Common myeloid progenitor, CD34-positive (primary cell): ENCODE results near the gene FBXL5.

Source experiments
- CTCF ChIA-PET: fragments of 350-600 bp; sonication (Branson Sonifier 250); formaldehyde crosslinking; loops from one replicate; lab custom pipeline; 2021; ENCODE audit warnings: antibody characterized with exemption; lab: Charles Lee
- POLR2A ChIA-PET: fragments of 350-600 bp; sonication (Branson Sonifier 250); formaldehyde crosslinking; loops from one replicate; lab custom pipeline; 2021; ENCODE audit warnings: antibody characterized with exemption; lab: Charles Lee
- DNase-seq, 3 donors: peaks; one replicate each; pipeline versions ENCODE4 v3.0.0 to v3.0.0-alpha.2; 2013
- H3K27ac ChIP-seq, 2 experiments: 1 replicate in 1 of 2; 2 replicates in 1 of 2; pipeline ENCODE4 v1.7.0; 2013; ENCODE audit warnings: inconsistent platforms in 2 of 2, low read length in 2 of 2, mild to moderate bottlenecking in 2 of 2, low read depth in 1 of 2, moderate library complexity in 1 of 2; ENCODE audit not compliant: severe bottlenecking in 2 of 2, insufficient read depth in 1 of 2, poor library complexity in 1 of 2
- H3K27me3 ChIP-seq, 5 experiments: replicated peaks in 2 of 5; 1 replicate in 3 of 5; 2 replicates in 2 of 5; pipeline versions ENCODE4 v1.6.1 to v1.7.0; 2013; ENCODE audit warnings: low read length in 4 of 5, mild to moderate bottlenecking in 2 of 5, moderate library complexity in 2 of 5, inconsistent platforms in 1 of 5; ENCODE audit not compliant: insufficient read depth in 5 of 5, control insufficient read depth in 4 of 5
- H3K36me3 ChIP-seq, 4 experiments: 1 replicate in 2 of 4; 2 replicates in 2 of 4; pipeline versions ENCODE4 v1.6.1 to v1.7.0; 2013; ENCODE audit warnings: low read length in 3 of 4, control low read depth in 1 of 4, mild to moderate bottlenecking in 1 of 4; ENCODE audit not compliant: control insufficient read depth in 4 of 4, insufficient read depth in 4 of 4
- H3K4me1 ChIP-seq, 4 experiments: 1 replicate in 3 of 4; 2 replicates in 1 of 4; pipeline versions ENCODE4 v1.6.1 to v1.7.1; 2013; ENCODE audit warnings: low read length in 3 of 4, mild to moderate bottlenecking in 3 of 4, control low read depth in 1 of 4, inconsistent platforms in 1 of 4, moderate library complexity in 1 of 4; ENCODE audit not compliant: control insufficient read depth in 4 of 4, insufficient read depth in 4 of 4; ENCODE audit errors: control extremely low read depth in 1 of 4
- H3K4me3 ChIP-seq, 7 experiments: 1 replicate in 4 of 7; 2 replicates in 3 of 7; pipeline versions ENCODE4 v1.5.1 to v1.7.0; 2013; ENCODE audit warnings: mild to moderate bottlenecking in 7 of 7, low read length in 6 of 7, moderate library complexity in 6 of 7, inconsistent platforms in 2 of 7, low read depth in 2 of 7, control low read depth in 1 of 7; ENCODE audit not compliant: insufficient read depth in 4 of 7, control insufficient read depth in 1 of 7; ENCODE audit errors: extremely low read depth in 1 of 7
- H3K9me3 ChIP-seq, 5 experiments: 1 replicate in 4 of 5; 2 replicates in 1 of 5; pipeline versions ENCODE4 v1.6.1 to v1.7.1; 2013; ENCODE audit warnings: low read length in 4 of 5, mild to moderate bottlenecking in 2 of 5, inconsistent platforms in 1 of 5, low read depth in 1 of 5, moderate library complexity in 1 of 5; ENCODE audit not compliant: control insufficient read depth in 4 of 5, insufficient read depth in 2 of 5; ENCODE audit errors: control extremely low read depth in 1 of 5
- whole genome bisulfite sequencing: methylation state at CpG from one replicate; pipeline ENCODE4 v1.1.5; 2013; ENCODE audit not compliant: insufficient coverage; 5-methylcytosine and 5-hydroxymethylcytosine counted together

Gene FBXL5

DNA sequence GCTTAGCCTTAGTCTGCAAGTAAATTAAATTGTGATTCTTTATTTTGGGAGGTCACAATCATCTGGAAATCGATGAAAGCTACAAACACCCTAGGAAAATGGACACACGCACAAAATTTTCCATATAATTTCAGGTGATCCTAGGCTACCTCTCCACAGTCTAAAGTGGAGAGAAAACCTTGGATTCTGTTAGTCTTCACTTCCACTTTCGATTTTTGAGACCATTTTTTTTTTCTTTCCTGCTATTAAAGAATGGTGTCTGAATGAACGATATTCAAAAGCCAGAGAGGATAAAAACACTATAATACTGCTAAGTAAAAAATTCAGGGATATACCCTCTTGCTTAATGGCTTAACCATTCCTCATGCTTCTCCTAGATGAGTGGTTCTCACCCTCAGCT lies 1.7 kb downstream of the FBXL5 start:
- Histone ChIP-seq H3K4me3 (peak overlapping the region in 6 of 7 experiments; percentile 76 to 95 (median 90)), H3K27ac (peak overlapping the region; percentile 51 to 93), H3K27me3 (no peaks in the 10 kb centered on the region), H3K4me1 (peaks cover 20 to 65% (median 42%) of the 10 kb centered on the region in 4 experiments), H3K9me3 (no peaks in the 10 kb centered on the region), H3K36me3 (peaks cover 0 to 2% (median 0%) of the 10 kb centered on the region in 4 experiments)
- ChIA-PET POLR2A (no interaction called here), CTCF (interaction anchor here (1.0 to 1.8 kb wide), 6 partner anchors 10 to 421 kb away, joined by 3 to 8 read pairs (median 3); no protein-coding TSS in a partner anchor)
- peak in 2 of 3 donors; percentile 37 to 47 for DNase-seq
- 27% methylated on average over 2 of the region's 4 CpGs for WGBS

DNA sequence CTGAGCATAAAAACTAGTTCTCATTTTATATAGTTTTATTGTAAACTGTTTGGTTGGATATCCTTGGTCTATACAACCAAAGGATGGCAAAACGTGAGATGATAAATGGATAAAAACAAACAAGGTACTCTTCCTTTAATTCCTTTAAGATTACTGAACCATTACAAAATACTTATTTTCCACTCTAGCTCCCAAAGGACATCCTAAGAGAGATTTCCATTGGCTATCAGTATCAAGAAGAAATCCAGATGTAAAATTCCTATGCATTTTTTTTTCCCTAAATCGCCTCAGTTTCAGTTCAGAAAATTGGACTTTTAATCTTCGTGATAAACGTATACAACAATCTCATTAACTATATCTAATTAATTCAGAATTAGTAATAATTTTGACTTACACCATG lies 2.3 kb downstream of the FBXL5 start:
- no peaks in the 10 kb centered on the region for H3K27me3 ChIP-seq
- no peaks in the 10 kb centered on the region for H3K9me3 ChIP-seq
- POLR2A ChIA-PET, result no interaction called here
- peaks cover 20 to 65% (median 42%) of the 10 kb centered on the region in 4 experiments for H3K4me1 ChIP-seq
- CTCF ChIA-PET, result interaction anchor here (1.0 to 1.8 kb wide), 8 partner anchors 10 to 420 kb away, joined by 3 to 5 read pairs (median 4); no protein-coding TSS in a partner anchor
- H3K36me3 ChIP-seq, result peaks cover 0 to 2% (median 0%) of the 10 kb centered on the region in 4 experiments
- DNase-seq, result no peak
- WGBS, result no CpG with 5 or more reads among the region's 4 CpGs
- H3K27ac ChIP-seq, result peak overlapping the region; percentile 51 to 93
- peak overlapping the region in 5 of 7 experiments; percentile 76 to 95 (median 90) for H3K4me3 ChIP-seq

DNA sequence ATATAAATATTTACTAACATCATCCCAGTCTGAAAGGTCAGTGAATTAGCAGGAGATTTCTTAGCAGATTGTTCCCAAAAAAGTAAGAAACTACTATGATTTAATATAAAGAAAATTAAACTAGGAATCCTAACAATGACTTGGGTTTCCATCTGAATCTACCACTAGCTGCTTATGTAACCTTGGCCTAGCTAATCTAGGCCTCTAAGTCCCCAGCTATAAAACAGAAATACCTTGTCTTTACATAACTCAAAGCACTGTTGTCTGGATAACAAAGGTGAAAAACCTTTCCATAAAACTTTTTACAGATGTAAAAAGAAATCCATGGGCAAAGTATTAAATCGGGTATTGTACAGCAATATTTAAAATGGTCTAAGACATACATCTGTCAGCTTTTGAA lies 3.0 kb downstream of the FBXL5 start:
- H3K9me3 ChIP-seq, result no peaks in the 10 kb centered on the region
- DNase-seq, result no peak
- peaks cover 23 to 65% (median 42%) of the 10 kb centered on the region in 4 experiments for H3K4me1 ChIP-seq
- H3K27me3 ChIP-seq, result no peaks in the 10 kb centered on the region
- ChIA-PET POLR2A (no interaction called here), CTCF (interaction anchor here (1.0 to 1.8 kb wide), 6 partner anchors 9 to 419 kb away, joined by 3 to 5 read pairs (median 4); no protein-coding TSS in a partner anchor)
- peak overlapping the region in 1 of 2 experiments; percentile 93 for H3K27ac ChIP-seq
- H3K4me3 ChIP-seq, result peak overlapping the region in 3 of 7 experiments; percentile 32 to 92 (median 54)
- no peaks in the 10 kb centered on the region for H3K36me3 ChIP-seq
- no CpG with 5 or more reads among the region's 1 CpG for WGBS

DNA sequence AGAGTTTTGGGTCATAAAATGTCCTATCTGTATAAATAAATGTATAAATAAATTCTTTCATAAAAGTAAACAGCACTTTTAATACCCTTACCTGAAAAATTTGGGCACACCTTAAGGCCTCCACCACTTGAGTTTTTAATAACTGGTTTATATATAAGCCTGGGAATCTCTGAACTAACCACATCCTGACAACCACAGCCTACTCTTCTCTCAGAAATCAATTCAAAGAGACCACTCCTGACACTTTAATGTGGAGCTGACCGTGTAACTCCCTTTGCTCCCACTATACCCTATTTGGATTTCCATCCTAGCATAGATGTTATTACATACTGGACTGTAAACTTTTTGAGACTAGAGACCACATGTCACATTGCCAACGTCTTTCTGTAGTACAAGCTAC lies 3.5 kb downstream of the FBXL5 start:
- ChIA-PET CTCF (interaction anchor here (0.6 to 1.8 kb wide), 8 partner anchors 8 to 421 kb away, joined by 3 to 5 read pairs (median 3); no protein-coding TSS in a partner anchor), POLR2A (no interaction called here)
- Histone ChIP-seq H3K36me3 (no peaks in the 10 kb centered on the region), H3K27me3 (no peaks in the 10 kb centered on the region), H3K9me3 (no peaks in the 10 kb centered on the region), H3K4me1 (peaks cover 23 to 63% (median 42%) of the 10 kb centered on the region in 4 experiments), H3K4me3 (peak overlapping the region in 3 of 7 experiments; percentile 19 to 54 (median 32)), H3K27ac (peak overlapping the region in 1 of 2 experiments; percentile 93)
- peak in 1 of 3 donors; percentile 13 for DNase-seq
- 13% methylated on average over 1 of the region's 2 CpGs for WGBS

DNA sequence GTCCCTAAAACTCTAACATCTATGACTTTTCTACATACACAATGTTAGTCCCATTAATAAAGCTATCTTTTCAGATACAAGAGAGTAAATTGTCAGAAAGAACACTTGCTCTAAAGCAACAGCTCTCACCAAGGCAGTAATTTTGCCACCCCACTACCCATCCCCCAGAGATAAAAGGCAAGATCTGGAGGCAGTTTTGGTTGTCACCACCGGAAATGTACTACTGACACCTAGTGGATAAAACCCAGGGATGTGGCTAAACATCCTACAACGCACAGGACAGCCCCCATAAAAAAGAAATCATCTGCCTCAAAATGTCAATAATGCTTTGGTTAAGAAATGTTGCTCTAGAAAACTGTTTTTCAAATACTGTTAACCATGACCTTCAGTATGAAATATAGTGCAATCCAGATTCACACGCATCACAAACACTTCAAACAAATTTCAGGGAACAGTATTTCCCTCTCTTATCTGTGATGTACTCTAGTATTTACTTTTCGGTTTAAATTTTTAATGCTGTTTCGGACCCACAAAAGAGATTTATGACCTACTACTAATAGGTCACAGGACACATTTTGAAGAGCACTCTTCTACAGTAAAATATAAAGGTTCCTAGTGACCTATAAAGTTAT lies 5.1 kb downstream of the FBXL5 start:
- H3K27ac ChIP-seq, result no peak overlapping the region
- H3K9me3 ChIP-seq, result no peaks in the 10 kb centered on the region
- ChIA-PET CTCF (interaction anchor here (0.6 to 1.2 kb wide), 5 partner anchors 12 to 412 kb away, joined by 3 to 5 read pairs (median 3); no protein-coding TSS in a partner anchor), POLR2A (no interaction called here)
- peaks cover 15 to 50% (median 36%) of the 10 kb centered on the region in 4 experiments for H3K4me1 ChIP-seq
- H3K4me3 ChIP-seq, result peak overlapping the region in 1 of 7 experiments; percentile 9
- no peaks in the 10 kb centered on the region for H3K27me3 ChIP-seq
- peak; percentile 80 to 90 (median 89) for DNase-seq
- no peaks in the 10 kb centered on the region for H3K36me3 ChIP-seq
- WGBS, result no CpG with 5 or more reads among the region's 5 CpGs

DNA sequence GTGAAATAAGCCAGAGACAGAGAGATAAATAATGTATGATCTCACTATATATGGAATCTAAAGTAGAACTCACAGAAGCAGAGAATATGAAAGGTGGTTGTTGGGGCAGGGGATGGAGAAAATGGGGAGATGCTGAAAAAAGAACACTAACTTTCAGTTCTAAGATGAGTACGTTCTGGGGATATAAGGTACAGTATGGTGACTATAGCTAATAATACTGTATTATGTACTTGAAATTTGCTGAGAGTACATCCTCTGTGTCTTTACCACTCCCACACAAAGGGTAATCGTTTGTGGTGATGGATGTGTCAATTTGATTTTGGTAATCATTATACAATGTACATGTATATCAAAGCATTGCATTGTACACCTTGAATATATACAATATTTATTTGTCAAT lies 6.6 kb downstream of the FBXL5 start:
- H3K4me3 ChIP-seq, result no peak overlapping the region
- POLR2A ChIA-PET, result no interaction called here
- no CpG with 5 or more reads among the region's 2 CpGs for WGBS
- CTCF ChIA-PET, result interaction anchor here (1.2 kb wide), 1 partner anchor 14 kb away, joined by 3 read pairs; no protein-coding TSS in a partner anchor
- H3K4me1 ChIP-seq, result peaks cover 10 to 41% (median 29%) of the 10 kb centered on the region in 4 experiments
- H3K36me3 ChIP-seq, result peaks cover 0 to 3% (median 0%) of the 10 kb centered on the region in 4 experiments
- DNase-seq, result no peak
- no peaks in the 10 kb centered on the region for H3K9me3 ChIP-seq
- H3K27me3 ChIP-seq, result no peaks in the 10 kb centered on the region
- H3K27ac ChIP-seq, result no peak overlapping the region

DNA sequence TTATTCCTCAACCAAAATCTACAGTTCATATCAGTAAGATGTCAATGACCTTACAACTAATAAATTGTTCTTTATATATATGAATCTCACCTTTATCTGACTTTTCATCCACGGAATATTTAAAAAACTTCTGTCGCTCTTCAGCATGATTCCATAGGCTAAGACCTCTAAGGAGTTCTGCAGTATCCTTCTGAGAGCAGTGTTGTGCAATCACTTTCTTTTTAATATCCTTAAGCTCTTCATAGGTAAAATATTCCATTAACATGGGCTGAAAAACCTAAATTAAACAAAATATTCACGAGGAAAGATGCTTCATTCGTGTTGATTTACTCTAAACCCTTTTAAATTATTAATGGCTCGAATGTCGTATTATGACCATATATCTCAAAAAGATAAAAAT lies 16.7 kb downstream of the FBXL5 start:
- no peak for DNase-seq
- Histone ChIP-seq H3K9me3 (no peaks in the 10 kb centered on the region), H3K27ac (no peak overlapping the region), H3K4me1 (no peaks in the 10 kb centered on the region), H3K4me3 (no peak overlapping the region), H3K36me3 (peaks cover 9 to 43% (median 31%) of the 10 kb centered on the region in 4 experiments), H3K27me3 (no peaks in the 10 kb centered on the region)
- CTCF ChIA-PET, result interaction anchor here (1.8 kb wide), 1 partner anchor 11 kb away, joined by 4 read pairs; no protein-coding TSS in a partner anchor
- 100% methylated on average over 5 of the region's 6 CpGs for WGBS
- POLR2A ChIA-PET, result no interaction called here
